ENCODE data around the gene RC3H1. TPM values are rescaled to one million over a fixed set of nuclear protein-coding genes. Genes with fewer than 3 reads are reported as not detected.

The RC3H1 gene
- total RNA-seq, 2 donors from 2014 or later, result 20.3 to 34.1 TPM

DNA sequence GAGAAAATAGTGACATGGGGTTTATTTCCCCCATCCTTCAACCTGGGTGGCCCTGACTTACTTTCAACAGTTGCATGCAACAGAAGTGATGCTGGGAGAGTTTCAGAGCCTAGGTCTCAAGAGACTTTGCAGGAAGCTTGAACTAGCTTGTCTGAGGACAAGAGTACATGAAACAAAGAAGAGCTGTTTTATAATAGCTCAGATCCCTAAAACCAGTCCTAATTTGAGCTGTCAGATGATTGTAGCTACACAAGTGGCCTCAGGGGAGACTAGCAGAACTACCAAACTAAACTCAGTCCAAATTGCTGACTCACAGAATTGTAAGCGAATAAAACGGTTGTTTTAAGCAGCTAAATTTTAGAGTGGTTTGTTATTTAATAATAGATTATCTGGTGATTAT, 17.1 kb downstream of the RC3H1 start:
- H3K27ac ChIP-seq, result no peak overlapping the region
- no peaks in the 10 kb centered on the region for H3K36me3 ChIP-seq
- no peaks in the 10 kb centered on the region for H3K4me1 ChIP-seq (replicated peaks)
- H3K4me3 ChIP-seq, result no peak overlapping the region
- no peak for TF ChIP-seq POLR2A (IDR thresholded peaks at IDR 0.05)
- TF ChIP-seq, protein P1, sequence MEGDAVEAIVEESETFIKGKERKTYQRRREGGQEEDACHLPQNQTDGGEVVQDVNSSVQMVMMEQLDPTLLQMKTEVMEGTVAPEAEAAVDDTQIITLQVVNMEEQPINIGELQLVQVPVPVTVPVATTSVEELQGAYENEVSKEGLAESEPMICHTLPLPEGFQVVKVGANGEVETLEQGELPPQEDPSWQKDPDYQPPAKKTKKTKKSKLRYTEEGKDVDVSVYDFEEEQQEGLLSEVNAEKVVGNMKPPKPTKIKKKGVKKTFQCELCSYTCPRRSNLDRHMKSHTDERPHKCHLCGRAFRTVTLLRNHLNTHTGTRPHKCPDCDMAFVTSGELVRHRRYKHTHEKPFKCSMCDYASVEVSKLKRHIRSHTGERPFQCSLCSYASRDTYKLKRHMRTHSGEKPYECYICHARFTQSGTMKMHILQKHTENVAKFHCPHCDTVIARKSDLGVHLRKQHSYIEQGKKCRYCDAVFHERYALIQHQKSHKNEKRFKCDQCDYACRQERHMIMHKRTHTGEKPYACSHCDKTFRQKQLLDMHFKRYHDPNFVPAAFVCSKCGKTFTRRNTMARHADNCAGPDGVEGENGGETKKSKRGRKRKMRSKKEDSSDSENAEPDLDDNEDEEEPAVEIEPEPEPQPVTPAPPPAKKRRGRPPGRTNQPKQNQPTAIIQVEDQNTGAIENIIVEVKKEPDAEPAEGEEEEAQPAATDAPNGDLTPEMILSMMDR (IDR thresholded peaks at IDR 0.05), result no peak
- no peak for TF ChIP-seq POLR2AphosphoS5 (IDR thresholded peaks at IDR 0.05)
- no peak for DNase-seq (ENCODE audit: low spot score)
- 44% methylated on average over 2 of the region's 2 CpGs for WGBS
- intact Hi-C loops (cut with DNase I), result no loop called here
- H3K27me3 ChIP-seq (replicated peaks; ENCODE audit: insufficient read depth), result no peaks in the 10 kb centered on the region
- no peaks in the 10 kb centered on the region for H3K9me3 ChIP-seq

DNA sequence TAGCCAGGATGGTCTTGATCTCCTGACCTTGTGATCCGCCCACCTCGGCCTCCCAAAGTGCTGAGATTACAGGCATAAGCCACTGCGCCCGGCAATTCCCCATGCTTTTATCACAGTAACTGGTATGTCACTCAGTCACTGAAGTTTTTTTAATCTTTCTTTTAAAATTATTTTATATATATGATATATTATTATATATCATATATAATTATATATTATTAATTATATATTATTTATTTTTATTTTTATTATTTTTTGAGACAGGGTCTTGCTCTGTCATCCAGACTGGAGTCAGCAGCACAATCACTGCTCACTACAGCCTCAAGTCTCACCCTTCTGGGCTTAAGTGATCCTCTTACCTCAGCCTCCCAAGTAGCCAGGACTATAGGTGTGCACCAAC, 18.3 kb downstream of the RC3H1 start:
- no peak for DNase-seq (ENCODE audit: low spot score)
- H3K27me3 ChIP-seq (replicated peaks; ENCODE audit: insufficient read depth), result no peaks in the 10 kb centered on the region
- no peaks in the 10 kb centered on the region for H3K4me1 ChIP-seq (replicated peaks)
- H3K4me3 ChIP-seq, result no peak overlapping the region
- 97% methylated on average over 4 of the region's 4 CpGs for WGBS
- no peak overlapping the region for H3K27ac ChIP-seq
- no peaks in the 10 kb centered on the region for H3K9me3 ChIP-seq
- intact Hi-C loops (cut with DNase I), result no loop called here
- no peak for TF ChIP-seq POLR2AphosphoS5 (IDR thresholded peaks at IDR 0.05)
- TF ChIP-seq, protein P1 (IDR thresholded peaks at IDR 0.05), result no peak
- TF ChIP-seq POLR2A (IDR thresholded peaks at IDR 0.05), result no peak
- H3K36me3 ChIP-seq, result no peaks in the 10 kb centered on the region

GRCh38 chr1:174001573-174001972, 20.6 kb downstream of the RC3H1 start:
- no peaks in the 10 kb centered on the region for H3K9me3 ChIP-seq
- no peaks in the 10 kb centered on the region for H3K36me3 ChIP-seq
- no peak for DNase-seq (ENCODE audit: low spot score)
- WGBS, result 85% methylated on average over 3 of the region's 3 CpGs
- TF ChIP-seq POLR2A (IDR thresholded peaks at IDR 0.05) (no peak), POLR2AphosphoS5 (IDR thresholded peaks at IDR 0.05) (no peak)
- TF ChIP-seq, protein P1 (IDR thresholded peaks at IDR 0.05), result no peak
- H3K27ac ChIP-seq, result no peak overlapping the region
- intact Hi-C loops (cut with DNase I), result no loop called here
- no peaks in the 10 kb centered on the region for H3K27me3 ChIP-seq (replicated peaks; ENCODE audit: insufficient read depth)
- no peak overlapping the region for H3K4me3 ChIP-seq
- no peaks in the 10 kb centered on the region for H3K4me1 ChIP-seq (replicated peaks)

DNA sequence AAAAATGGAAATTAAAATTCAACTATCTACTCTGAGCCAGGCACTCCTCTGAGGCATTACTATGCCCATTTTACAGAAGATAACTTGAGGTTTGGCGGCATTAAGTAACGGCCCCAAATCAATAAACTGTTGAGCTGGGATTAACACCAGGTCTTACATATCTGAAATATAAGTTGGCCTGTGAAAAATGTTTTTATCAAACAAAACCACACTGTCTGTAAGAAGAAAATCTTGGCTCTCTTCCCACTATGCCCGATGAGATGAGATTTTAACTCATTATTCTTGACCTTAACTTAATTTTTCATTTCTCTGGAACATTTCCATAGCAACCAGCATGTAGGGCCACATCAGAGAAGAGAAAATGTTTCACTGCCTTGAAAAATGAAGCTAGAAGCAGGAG, 21.8 kb downstream of the RC3H1 start:
- H3K27me3 ChIP-seq (replicated peaks; ENCODE audit: insufficient read depth), result no peaks in the 10 kb centered on the region
- WGBS, result 60% methylated on average over 3 of the region's 3 CpGs
- no peak for DNase-seq (ENCODE audit: low spot score)
- intact Hi-C loops (cut with DNase I), result no loop called here
- no peaks in the 10 kb centered on the region for H3K4me1 ChIP-seq (replicated peaks)
- TF ChIP-seq POLR2AphosphoS5 (IDR thresholded peaks at IDR 0.05), result no peak
- no peak for TF ChIP-seq POLR2A (IDR thresholded peaks at IDR 0.05)
- TF ChIP-seq, protein P1 (IDR thresholded peaks at IDR 0.05), result no peak
- no peak overlapping the region for H3K27ac ChIP-seq
- no peaks in the 10 kb centered on the region for H3K36me3 ChIP-seq
- no peak overlapping the region for H3K4me3 ChIP-seq
- H3K9me3 ChIP-seq, result no peaks in the 10 kb centered on the region

- H3K27ac ChIP-seq, result no peak overlapping the region
- 15% methylated on average over 1 of the region's 1 CpG for WGBS
- no peaks in the 10 kb centered on the region for H3K27me3 ChIP-seq (replicated peaks; ENCODE audit: insufficient read depth)
- DNase-seq (ENCODE audit: low spot score), result no peak
- no peak for TF ChIP-seq POLR2AphosphoS5 (IDR thresholded peaks at IDR 0.05)
- H3K9me3 ChIP-seq, result no peaks in the 10 kb centered on the region
- no peaks in the 10 kb centered on the region for H3K36me3 ChIP-seq
- no peaks in the 10 kb centered on the region for H3K4me1 ChIP-seq (replicated peaks)
- intact Hi-C loops (cut with DNase I), result no loop called here
- H3K4me3 ChIP-seq, result no peak overlapping the region
These were observed 24.4 kb downstream of the RC3H1 start for GRCh38 chr1:173997791-173998190.
